Measurements from ENCODE around the gene MFSD11. TPM values are rescaled to one million over a fixed set of nuclear protein-coding genes. Genes with fewer than 3 reads are reported as not detected.
"Not testable (repeated sequence)": the region's sequence is repeated elsewhere in the genome, so short reads cannot be mapped to it uniquely, and the experiment has no call there.

MFSD11 gene
- polyA plus RNA-seq, 5 donors = 27.7 to 38.5 (median 30.9) TPM

GRCh38 chr17:76726231-76726775 is 11.6 kb upstream of the MFSD11 start, which contains the start of gene JMJD6:
Gene JMJD6, minus strand, starts transcription at chr17:76726606. Its CDS starts 131 bp downstream, at chr17:76726475.
- DNase-seq = peak; percentile 96 to 97

- DNase-seq = peak; percentile 75 to 84
Measured at GRCh38 chr17:76726776-76727718, 10.9 kb upstream of the MFSD11 start, which contains the start of gene METTL23. Gene METTL23, plus strand, starts transcription at chr17:76726839. Its CDS starts 2,872 bp downstream, at chr17:76729711.

- DNase-seq = no peak
Measured at GRCh38 chr17:76727745-76728456, 10.0 kb upstream of the MFSD11 start.

- not testable (repeated sequence) for DNase-seq
Measured at GRCh38 chr17:76731800-76732733, 5.9 kb upstream of the MFSD11 start.

- DNase-seq = no peak
Measured at GRCh38 chr17:76732734-76733617, 4.9 kb upstream of the MFSD11 start.

GRCh38 chr17:76733618-76733957 is 4.3 kb upstream of the MFSD11 start:
- no peak for DNase-seq

- no peak for DNase-seq
Measured at GRCh38 chr17:76734080-76734840, 3.7 kb upstream of the MFSD11 start.

- no peak for DNase-seq
Measured at GRCh38 chr17:76735006-76735405, 2.9 kb upstream of the MFSD11 start.

- DNase-seq = no peak
Measured at GRCh38 chr17:76735586-76736348, 2.2 kb upstream of the MFSD11 start.

- peak; percentile 62 to 71 for DNase-seq
Measured at GRCh38 chr17:76736349-76737081, 1.4 kb upstream of the MFSD11 start.

- peak; percentile 99 for DNase-seq
Measured at GRCh38 chr17:76737082-76737675, 740 bp upstream of the MFSD11 start, which contains the start of gene SRSF2. Gene SRSF2, minus strand, starts transcription at chr17:76737331. Its CDS starts 171 bp downstream, at chr17:76737160.

- no peak for DNase-seq
Measured at GRCh38 chr17:76738468-76738850, 540 bp downstream of the MFSD11 start.

GRCh38 chr17:76739568-76740115 is 1.7 kb downstream of the MFSD11 start:
- DNase-seq = not testable (repeated sequence)

GRCh38 chr17:76740329-76741118 is 2.6 kb downstream of the MFSD11 start:
- DNase-seq = no peak

- DNase-seq = no peak
Measured at GRCh38 chr17:76742958-76743357, 5.0 kb downstream of the MFSD11 start.

GRCh38 chr17:76744747-76745146 is 6.8 kb downstream of the MFSD11 start:
- DNase-seq = no peak
